Measurements from ENCODE around the gene FBXO39.
"Not testable (repeated sequence)": the region's sequence is repeated elsewhere in the genome, so short reads cannot be mapped to it uniquely, and the experiment has no call there.

Gene FBXO39

DNA sequence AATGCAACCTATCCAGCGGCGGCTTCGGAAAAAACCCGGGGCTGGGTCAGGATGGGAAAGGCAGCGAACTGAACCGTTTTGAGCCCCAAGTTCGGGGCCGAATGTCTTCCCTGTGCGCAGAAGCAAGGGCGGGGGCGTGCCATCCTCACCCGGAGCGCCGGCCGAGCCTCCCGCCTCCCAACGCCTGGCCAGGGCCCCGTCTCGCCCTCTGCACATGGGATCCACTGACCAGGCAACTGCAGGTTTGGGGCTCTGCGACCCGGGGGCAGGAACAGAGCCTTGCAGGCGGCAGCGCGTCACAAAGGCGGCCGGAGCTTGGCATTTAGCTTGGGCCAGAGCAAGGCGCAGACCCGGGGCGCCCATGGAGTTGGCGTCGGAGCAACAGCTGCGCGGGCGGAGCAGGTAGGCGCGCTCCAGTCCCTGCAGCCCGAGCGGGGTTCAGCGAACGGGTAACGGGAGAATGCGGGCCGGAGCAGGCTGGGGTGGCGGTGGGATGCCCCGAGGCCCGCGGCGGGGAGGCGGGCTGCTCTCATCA, at the start of gene FBXO39:
Gene FBXO39, plus strand, starts transcription at position 345 of the 535 bp plus-strand sequence. CDS start 3,654 bp downstream, outside the sequence.
- peak; percentile 15 for DNase-seq (ENCODE audit: low read depth, low spot score)

DNA sequence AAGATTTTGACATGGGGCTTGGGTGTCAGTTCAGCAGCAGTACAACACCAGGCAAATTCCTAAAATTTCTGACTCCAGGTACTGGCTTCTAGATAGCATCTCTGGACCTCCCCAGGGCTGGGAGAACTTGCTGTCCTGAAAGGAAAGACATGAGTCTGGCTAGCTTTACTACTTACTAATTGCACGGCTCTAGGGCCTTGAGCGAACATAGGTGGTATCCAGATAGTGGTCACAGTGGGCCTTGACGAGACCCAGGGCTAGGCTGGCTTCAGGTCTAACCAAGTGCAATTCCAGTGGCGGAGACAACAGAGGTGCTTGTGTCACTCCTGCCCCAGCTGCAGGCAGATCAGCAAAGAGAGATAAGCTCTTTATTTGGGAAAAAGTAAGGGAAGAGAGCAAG, 46.5 kb upstream of the FBXO39 start:
- peak; percentile 76 for DNase-seq (ENCODE audit: low read depth, low spot score)

DNA sequence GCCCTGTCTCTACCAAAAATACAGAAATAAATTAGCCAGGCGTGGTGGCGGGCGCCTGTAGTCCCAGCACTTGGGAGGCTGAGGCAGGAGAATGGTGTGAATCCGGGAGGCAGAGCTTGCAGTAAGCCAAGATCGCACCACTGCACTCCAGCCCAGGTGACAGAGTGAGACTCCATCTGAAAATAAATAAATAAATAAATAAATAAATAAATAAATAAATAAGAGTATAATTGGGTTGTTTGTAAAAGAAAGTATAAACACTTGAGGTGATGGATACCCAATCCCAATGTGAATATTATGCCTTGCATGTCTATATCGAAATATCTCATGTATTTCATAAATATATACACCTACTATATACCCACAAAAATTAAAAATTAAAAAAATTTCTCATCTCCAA, 29.4 kb upstream of the FBXO39 start:
- DNase-seq (ENCODE audit: low read depth, low spot score) = not testable (repeated sequence)

- no peak for DNase-seq (ENCODE audit: low read depth, low spot score)
These were observed 27.4 kb upstream of the FBXO39 start for GRCh38 chr17:6748617-6749016.

DNA sequence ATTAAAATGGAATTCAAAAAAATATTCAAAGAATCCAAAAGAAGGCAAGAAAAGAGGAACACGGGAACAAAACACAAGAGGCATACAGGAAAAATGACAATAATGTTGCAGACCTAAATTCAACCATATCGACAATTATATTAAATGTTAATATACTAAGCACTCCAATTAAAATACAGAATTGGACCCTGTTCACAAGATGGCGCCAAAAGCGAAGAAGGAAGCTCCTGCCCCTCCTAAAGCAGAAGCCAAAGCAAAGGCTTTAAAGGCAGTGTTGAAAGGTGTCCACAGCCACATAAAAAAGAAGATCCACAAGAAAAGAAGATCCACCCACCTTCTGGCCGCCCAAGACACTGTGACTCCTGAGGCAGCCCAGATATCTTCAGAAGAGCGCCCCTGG, 26.5 kb upstream of the FBXO39 start:
- DNase-seq (ENCODE audit: low read depth, low spot score) = no peak

DNA sequence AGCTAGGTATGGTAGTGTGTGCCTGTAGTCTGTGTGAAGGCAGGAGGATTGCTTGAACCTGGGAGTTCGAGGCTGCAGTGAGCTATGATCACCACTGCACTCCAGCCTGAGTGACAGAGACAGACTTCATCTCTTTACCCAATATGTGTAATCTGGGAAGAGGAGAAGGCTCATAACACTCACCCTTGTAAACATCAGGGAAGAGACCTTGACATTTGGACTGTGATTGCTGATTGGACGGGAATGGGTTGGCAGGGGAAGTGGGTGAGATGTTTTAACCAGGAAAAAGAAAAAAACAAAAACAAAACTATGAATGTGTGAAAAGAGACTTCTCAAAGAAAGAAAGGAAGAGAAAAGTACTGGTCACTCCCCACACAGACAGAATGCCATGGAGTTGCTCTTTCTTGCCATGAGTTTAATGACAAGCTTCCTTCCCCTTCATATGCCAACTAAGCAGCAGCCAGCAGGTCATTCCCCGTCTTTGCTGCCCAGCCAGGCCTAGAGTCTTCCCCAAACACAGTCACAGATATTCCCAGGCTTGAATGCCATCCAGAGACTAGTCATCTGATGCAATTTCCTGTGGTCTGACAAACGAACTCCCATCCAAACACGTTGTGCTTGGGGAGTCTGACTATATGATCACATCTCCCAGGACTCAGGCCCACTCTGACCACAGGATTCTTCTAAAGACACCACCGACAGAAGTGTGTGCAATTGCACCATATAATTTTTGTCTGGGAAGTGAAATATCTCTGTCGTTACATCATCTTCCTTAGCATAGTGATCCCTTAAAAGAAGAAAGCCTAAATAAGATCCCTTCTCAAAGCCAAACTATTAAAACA, 23.7 kb upstream of the FBXO39 start:
- no peak for DNase-seq (ENCODE audit: low read depth, low spot score)

GRCh38 chr17:6753006-6753445, 23.0 kb upstream of the FBXO39 start:
- no peak for DNase-seq (ENCODE audit: low read depth, low spot score)

DNA sequence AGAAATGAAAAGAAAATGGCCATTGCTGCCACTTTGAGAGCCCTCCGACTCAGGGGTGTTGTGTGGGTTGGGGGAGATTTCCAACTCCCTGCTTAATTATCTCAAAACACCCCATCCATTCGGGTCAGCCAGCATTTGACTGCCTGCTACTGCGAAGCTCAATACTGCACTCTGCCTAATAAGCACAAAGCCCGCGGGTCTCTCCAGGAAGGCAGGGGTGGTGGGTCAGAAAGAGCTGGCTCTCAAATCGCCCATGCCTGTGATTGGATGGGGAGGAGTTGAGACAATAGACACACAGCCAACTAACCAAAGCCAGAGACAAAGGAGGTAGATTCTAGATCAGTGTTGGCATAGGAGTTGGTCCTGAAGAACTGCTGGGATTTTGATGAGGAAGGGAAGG, 22.5 kb upstream of the FBXO39 start:
- no peak for DNase-seq (ENCODE audit: low read depth, low spot score)

GRCh38 chr17:6755281-6755680, 20.7 kb upstream of the FBXO39 start:
- DNase-seq (ENCODE audit: low read depth, low spot score) = peak; percentile 25

DNA sequence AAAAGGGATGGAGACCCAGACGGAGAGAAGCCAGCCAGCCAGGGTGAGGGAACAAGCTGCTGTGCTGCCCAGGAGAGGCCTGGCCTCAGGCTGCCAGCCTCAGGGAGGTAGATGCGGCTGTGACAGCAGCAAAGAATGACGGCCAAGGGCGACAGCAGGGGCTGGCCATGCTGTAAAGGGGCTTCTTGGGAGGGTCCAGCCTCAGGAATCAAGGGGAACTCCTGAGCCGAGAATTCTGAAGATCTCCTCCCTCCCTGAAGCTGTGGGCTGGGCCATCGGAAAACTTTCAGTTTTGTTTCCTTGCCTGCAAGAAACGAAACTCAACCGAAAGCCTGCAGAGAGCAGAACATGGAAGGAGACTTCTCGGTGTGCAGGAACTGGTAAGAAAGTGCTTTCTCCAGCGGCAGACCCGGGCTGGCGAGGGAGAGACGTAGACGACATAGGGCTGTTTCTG, 20.3 kb upstream of the FBXO39 start, which contains the start of gene XAF1:
Gene XAF1, plus strand, starts transcription at position 316 of the 454 bp plus-strand sequence. Its CDS starts 33 bp downstream, at position 349.
- DNase-seq (ENCODE audit: low read depth, low spot score) = no peak

- no peak for DNase-seq (ENCODE audit: low read depth, low spot score)
These were observed 19.5 kb upstream of the FBXO39 start for GRCh38 chr17:6756425-6757031.

DNA sequence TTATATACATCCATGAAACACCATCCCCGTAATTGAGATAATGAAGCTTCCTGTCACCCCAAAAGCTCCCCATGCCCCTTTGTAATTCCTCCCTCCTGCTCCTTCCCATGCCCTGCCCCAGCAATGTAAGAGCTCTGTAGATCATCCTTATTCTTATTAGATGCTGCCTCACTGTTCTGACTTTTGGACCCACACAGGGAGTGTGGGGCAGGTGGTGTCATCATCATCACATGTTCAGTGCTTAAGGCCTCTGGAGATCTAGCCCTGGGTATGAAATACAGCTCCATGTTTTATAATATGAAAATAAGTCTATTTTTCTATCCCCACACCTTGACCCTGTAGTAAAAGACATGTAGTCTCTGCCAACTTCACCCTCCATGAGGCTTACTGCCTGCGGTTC, 18.3 kb upstream of the FBXO39 start:
- no peak for DNase-seq (ENCODE audit: low read depth, low spot score)

DNA sequence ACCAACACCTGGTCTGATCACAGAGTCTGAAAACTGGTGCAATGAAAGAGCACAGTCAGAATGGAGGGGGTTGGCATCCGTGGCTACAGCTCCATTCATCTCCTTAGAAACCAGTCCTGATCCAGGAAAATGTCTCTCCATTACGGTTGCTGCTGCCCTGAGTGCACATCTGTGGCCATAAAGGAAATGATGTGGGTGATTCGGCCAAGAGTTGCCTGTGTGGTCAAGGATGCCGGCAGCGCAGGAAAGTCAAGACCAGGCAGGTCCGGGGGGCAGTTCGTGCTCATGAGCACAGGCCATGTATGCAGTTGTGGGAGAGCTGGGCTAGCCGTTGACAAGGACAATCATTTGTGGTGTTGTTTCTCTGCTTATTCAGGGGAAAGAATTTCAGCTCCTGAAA, 14.2 kb upstream of the FBXO39 start:
- no peak for DNase-seq (ENCODE audit: low read depth, low spot score)

DNA sequence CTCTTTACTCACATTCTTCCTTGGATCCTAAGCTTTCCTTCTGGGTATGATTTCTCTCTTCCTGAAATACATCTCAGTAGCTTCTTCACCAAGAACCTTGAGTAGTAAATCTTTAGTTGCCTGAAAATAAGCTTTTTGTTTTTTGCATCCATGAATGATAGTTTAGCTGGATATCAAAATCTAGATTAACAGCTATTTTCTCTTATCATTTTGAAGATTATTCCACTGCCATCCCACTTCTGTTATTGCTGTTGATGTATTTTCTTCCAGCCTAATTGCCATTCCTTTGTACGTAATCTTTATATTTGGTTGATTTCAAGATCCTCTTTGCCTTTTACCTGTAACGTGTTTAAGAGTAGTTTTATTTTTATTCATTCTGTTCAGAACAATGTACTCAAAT, 7.6 kb upstream of the FBXO39 start:
- no peak for DNase-seq (ENCODE audit: low read depth, low spot score)

DNA sequence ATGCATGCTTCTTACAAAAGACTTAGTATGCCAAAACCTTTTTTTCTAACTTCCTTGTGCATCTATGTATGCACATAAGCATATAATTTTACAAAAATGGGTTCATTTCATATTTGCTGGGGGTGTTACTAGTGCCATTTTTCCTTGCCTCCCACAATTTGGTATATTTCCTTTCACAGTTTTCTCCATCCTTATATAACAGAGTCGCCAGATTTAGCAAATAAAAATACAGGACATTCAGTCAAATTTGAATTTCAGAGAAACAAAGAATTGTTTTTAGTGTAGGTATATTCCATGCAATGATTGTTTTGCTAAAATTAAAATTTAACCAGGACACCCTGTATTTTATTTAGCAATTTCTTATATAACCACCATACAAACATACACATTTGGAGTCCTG, 4.0 kb upstream of the FBXO39 start:
- no peak for DNase-seq (ENCODE audit: low read depth, low spot score)

DNA sequence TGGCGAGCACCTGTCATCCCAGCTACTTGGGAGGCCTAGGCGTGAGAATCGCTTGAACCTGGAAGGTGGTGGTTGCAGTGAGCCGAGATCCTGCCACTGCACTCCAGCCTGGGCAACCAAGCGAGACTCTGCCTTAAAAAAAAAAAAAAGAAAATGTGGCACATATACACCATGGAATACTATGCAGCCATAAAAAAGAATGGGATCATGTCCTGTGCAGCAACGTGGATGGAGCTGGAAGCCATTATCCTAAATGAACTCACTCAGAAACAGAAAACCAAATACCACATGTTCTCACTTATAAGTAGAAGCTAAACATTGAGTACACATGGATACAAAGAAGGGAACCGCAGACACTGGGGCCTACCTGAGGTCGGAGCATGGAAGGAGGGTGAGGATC, 1.1 kb upstream of the FBXO39 start:
- DNase-seq (ENCODE audit: low read depth, low spot score) = not testable (repeated sequence)

DNA sequence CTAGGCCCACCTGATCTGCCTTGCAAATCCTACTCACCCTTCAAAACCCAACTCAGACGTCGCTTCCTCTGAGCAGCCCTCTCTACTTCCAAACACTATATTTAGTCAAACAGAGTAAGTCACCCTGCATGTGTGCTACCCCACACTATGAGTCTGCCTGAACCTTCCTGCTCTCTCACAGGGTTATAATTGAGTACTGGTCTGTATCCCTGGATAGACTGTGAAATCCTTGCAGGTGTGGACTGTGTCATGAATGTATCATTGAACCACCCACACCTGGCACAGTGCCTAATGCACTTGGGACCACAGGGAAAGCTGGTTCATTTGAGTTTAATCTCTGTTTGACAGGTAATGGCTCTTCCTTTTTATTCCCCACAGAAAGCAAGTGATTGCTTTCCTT, 3.4 kb downstream of the FBXO39 start:
- no peak for DNase-seq (ENCODE audit: low read depth, low spot score)

GRCh38 chr17:6780001-6780400, 4.0 kb downstream of the FBXO39 start:
- no peak for DNase-seq (ENCODE audit: low read depth, low spot score)

DNA sequence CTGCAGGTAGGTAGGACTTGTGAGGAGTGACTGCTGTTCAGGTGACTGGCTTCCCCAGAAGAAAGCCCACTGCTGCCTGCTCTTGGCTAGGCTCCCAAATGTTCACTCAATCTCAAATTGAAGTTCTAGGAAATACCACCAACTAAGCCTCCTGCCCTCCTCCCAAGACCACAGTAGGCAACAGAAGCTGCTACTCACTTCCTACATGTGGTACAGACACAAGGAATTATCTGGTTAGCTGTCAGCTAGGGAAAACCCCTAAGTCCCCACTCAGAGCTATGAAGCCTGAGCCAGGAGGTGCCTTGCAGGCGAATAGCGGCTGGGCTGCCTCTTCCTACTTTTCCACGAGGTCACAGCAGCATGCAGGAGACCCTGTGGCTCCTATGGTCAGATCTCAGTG, 4.9 kb downstream of the FBXO39 start:
- no peak for DNase-seq (ENCODE audit: low read depth, low spot score)

DNA sequence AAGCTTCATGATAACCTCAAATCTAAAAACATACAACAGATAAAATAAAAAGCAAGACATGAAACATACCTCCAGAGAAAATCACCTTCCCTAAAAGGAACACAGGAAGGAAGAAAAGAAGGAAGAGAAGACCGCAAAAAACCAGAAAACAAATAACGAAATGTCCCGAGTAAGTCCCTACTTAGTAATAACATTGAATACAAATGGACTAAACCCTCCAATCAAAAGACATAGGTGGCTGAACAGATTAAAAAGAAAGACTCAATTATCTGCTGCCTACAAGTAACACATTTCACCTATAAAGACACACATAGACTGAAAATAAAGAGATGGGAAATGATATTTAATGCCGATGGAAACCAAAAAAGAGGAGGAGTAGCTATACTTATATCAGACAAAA, 6.2 kb downstream of the FBXO39 start:
- DNase-seq (ENCODE audit: low read depth, low spot score) = no peak

- DNase-seq (ENCODE audit: low read depth, low spot score) = no peak
These were observed 10.6 kb downstream of the FBXO39 start for GRCh38 chr17:6786618-6787017.

GRCh38 chr17:6787081-6787693, 11.2 kb downstream of the FBXO39 start:
- no peak for DNase-seq (ENCODE audit: low read depth, low spot score)

All from ELF-1 (cell line).